ENCODE results near the gene NHERF2. TPM values are rescaled to one million over a fixed set of nuclear protein-coding genes. Genes with fewer than 3 reads are reported as not detected.

Gene NHERF2
- total RNA-seq, 2 donors from 2014 or later: 20.1 to 25.5 TPM

DNA sequence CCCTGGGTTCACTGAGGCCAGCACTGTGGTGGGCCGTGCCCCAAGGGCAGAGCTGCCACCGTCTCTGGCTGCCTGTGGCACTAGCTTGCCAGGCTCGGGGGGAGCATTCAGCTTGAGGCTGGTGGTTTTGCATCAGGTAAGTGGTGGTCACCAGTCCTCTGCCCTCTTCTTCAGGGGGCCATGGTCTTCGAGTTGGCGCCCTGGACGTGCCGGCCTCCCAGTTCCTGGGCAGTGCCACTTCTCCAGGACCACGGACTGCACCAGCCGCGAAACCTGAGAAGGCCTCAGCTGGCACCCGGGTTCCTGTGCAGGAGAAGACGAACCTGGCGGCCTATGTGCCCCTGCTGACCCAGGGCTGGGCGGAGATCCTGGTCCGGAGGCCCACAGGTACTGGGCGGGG, 53.3 kb downstream of the NHERF2 start:
- no peak for DNase-seq
- H3K4me3 Mint-ChIP-seq: no peak overlapping the region
- Histone ChIP-seq H3K9me3 (ENCODE audit: control insufficient read depth, low read length) (no peaks in the 10 kb centered on the region), H3K9ac (ENCODE audit: extremely low read depth, low read length, poor library complexity, severe bottlenecking) (no peak overlapping the region), H3K36me3 (ENCODE audit: control insufficient read depth, insufficient read depth, low read length) (no peaks in the 10 kb centered on the region), H3K27me3 (ENCODE audit: control insufficient read depth, insufficient read depth, low read length, poor library complexity, severe bottlenecking) (no peaks in the 10 kb centered on the region), H3K4me1 (ENCODE audit: control insufficient read depth, insufficient read depth, low read length) (no peaks in the 10 kb centered on the region), H3K27ac (ENCODE audit: low read depth, low read length) (no peak overlapping the region), H3K4me3 (ENCODE audit: low read length) (no peak overlapping the region)
- no peak overlapping the region for H3K27ac Mint-ChIP-seq
- no peaks in the 10 kb centered on the region for H3K27me3 Mint-ChIP-seq (ENCODE audit: insufficient read depth)
- WGBS, 2 experiments (ENCODE audit: insufficient coverage in 1 of 2, insufficient read length in 1 of 2): 93 to 100% methylated on average over 6 to 16 of the region's 16 CpGs
- no peaks in the 10 kb centered on the region for H3K4me1 Mint-ChIP-seq
- H3K9me3 Mint-ChIP-seq: no peaks in the 10 kb centered on the region
- peaks cover 16% of the 10 kb centered on the region for H3K36me3 Mint-ChIP-seq (ENCODE audit: low read depth)
- TF ChIP-seq, protein P1, sequence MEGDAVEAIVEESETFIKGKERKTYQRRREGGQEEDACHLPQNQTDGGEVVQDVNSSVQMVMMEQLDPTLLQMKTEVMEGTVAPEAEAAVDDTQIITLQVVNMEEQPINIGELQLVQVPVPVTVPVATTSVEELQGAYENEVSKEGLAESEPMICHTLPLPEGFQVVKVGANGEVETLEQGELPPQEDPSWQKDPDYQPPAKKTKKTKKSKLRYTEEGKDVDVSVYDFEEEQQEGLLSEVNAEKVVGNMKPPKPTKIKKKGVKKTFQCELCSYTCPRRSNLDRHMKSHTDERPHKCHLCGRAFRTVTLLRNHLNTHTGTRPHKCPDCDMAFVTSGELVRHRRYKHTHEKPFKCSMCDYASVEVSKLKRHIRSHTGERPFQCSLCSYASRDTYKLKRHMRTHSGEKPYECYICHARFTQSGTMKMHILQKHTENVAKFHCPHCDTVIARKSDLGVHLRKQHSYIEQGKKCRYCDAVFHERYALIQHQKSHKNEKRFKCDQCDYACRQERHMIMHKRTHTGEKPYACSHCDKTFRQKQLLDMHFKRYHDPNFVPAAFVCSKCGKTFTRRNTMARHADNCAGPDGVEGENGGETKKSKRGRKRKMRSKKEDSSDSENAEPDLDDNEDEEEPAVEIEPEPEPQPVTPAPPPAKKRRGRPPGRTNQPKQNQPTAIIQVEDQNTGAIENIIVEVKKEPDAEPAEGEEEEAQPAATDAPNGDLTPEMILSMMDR (conservative IDR thresholded peaks at IDR 0.05): no peak

GRCh38 chr16:2081201-2082084, 54.7 kb downstream of the NHERF2 start:
- 93 to 96% methylated on average over 26 to 35 of the region's 35 CpGs for WGBS, 2 experiments (ENCODE audit: insufficient coverage in 1 of 2, insufficient read length in 1 of 2)
- no peak overlapping the region for H3K4me3 ChIP-seq (ENCODE audit: low read length)
- H3K27me3 ChIP-seq (ENCODE audit: control insufficient read depth, insufficient read depth, low read length, poor library complexity, severe bottlenecking): no peaks in the 10 kb centered on the region
- TF ChIP-seq, protein P1 (conservative IDR thresholded peaks at IDR 0.05): no peak
- H3K9ac ChIP-seq (ENCODE audit: extremely low read depth, low read length, poor library complexity, severe bottlenecking): no peak overlapping the region
- peaks cover 10% of the 10 kb centered on the region for H3K36me3 Mint-ChIP-seq (ENCODE audit: low read depth)
- H3K27me3 Mint-ChIP-seq (ENCODE audit: insufficient read depth): no peaks in the 10 kb centered on the region
- no peaks in the 10 kb centered on the region for H3K4me1 ChIP-seq (ENCODE audit: control insufficient read depth, insufficient read depth, low read length)
- H3K4me3 Mint-ChIP-seq: no peak overlapping the region
- no peaks in the 10 kb centered on the region for H3K9me3 ChIP-seq (ENCODE audit: control insufficient read depth, low read length)
- H3K27ac ChIP-seq (ENCODE audit: low read depth, low read length): peak overlapping the region; percentile 53
- H3K4me1 Mint-ChIP-seq: no peaks in the 10 kb centered on the region
- no peak overlapping the region for H3K27ac Mint-ChIP-seq
- DNase-seq: no peak
- H3K9me3 Mint-ChIP-seq: no peaks in the 10 kb centered on the region
- H3K36me3 ChIP-seq (ENCODE audit: control insufficient read depth, insufficient read depth, low read length): no peaks in the 10 kb centered on the region

- Histone ChIP-seq H3K27me3 (ENCODE audit: control insufficient read depth, insufficient read depth, low read length, poor library complexity, severe bottlenecking) (no peaks in the 10 kb centered on the region), H3K4me1 (ENCODE audit: control insufficient read depth, insufficient read depth, low read length) (no peaks in the 10 kb centered on the region), H3K4me3 (ENCODE audit: low read length) (no peak overlapping the region), H3K9me3 (ENCODE audit: control insufficient read depth, low read length) (no peaks in the 10 kb centered on the region), H3K9ac (ENCODE audit: extremely low read depth, low read length, poor library complexity, severe bottlenecking) (no peak overlapping the region), H3K36me3 (ENCODE audit: control insufficient read depth, insufficient read depth, low read length) (peaks cover 5% of the 10 kb centered on the region), H3K27ac (ENCODE audit: low read depth, low read length) (peak overlapping the region; percentile 53)
- Mint-ChIP-seq H3K27ac (no peak overlapping the region), H3K4me1 (no peaks in the 10 kb centered on the region), H3K27me3 (ENCODE audit: insufficient read depth) (no peaks in the 10 kb centered on the region), H3K36me3 (ENCODE audit: low read depth) (peaks cover 9% of the 10 kb centered on the region), H3K4me3 (no peak overlapping the region), H3K9me3 (no peaks in the 10 kb centered on the region)
- TF ChIP-seq, protein P1 (conservative IDR thresholded peaks at IDR 0.05): no peak
- DNase-seq: no peak
- WGBS, 2 experiments (ENCODE audit: insufficient coverage in 1 of 2, insufficient read length in 1 of 2): 93 to 94% methylated on average over 21 to 32 of the region's 32 CpGs
Measured at GRCh38 chr16:2082171-2082982, 55.7 kb downstream of the NHERF2 start.

All from endodermal cell (in vitro differentiated cells).